Measurements from ENCODE around the gene EPS8L2. TPM values are rescaled to one million over a fixed set of nuclear protein-coding genes. Genes with fewer than 3 reads are reported as not detected.
A peak's percentile ranks its signal among the peaks of the same experiment; 100 is the strongest.

The EPS8L2 gene
- total RNA-seq, 1 donor from 2014 or later, result 155 TPM

- Histone ChIP-seq H3K4me3 (no peak overlapping the region), H3K9me3 (no peaks in the 10 kb centered on the region), H3K36me3 (no peaks in the 10 kb centered on the region), H3K4me1 (peaks cover 8% of the 10 kb centered on the region), H3K27ac (no peak overlapping the region), H3K27me3 (peaks cover 26% of the 10 kb centered on the region)
- TF ChIP-seq CTCF (IDR thresholded peaks at IDR 0.05), result no peak
- intact Hi-C loops (cut with DNase I), result loop anchor here (5.0 to 10.0 kb wide), 2 partner anchors 57 to 165 kb away; no protein-coding TSS in a partner anchor
- ATAC-seq, result no peak
- no peak for DNase-seq
Observed at GRCh38 chr11:719214-720016, 13.4 kb downstream of the EPS8L2 start.

- no peak overlapping the region for H3K27ac ChIP-seq
- H3K9me3 ChIP-seq, result no peaks in the 10 kb centered on the region
- peaks cover 8% of the 10 kb centered on the region for H3K4me1 ChIP-seq
- intact Hi-C loops (cut with DNase I), result loop anchor here (5.0 to 10.0 kb wide), 2 partner anchors 58 to 165 kb away; no protein-coding TSS in a partner anchor
- DNase-seq (no peak), ATAC-seq (no peak)
- H3K4me3 ChIP-seq, result no peak overlapping the region
- H3K27me3 ChIP-seq, result peaks cover 29% of the 10 kb centered on the region
- no peaks in the 10 kb centered on the region for H3K36me3 ChIP-seq
- no peak for TF ChIP-seq CTCF (IDR thresholded peaks at IDR 0.05)
Observed at GRCh38 chr11:720017-720641, 14.1 kb downstream of the EPS8L2 start.

GRCh38 chr11:720642-721246 is 14.7 kb downstream of the EPS8L2 start:
- no peak for TF ChIP-seq CTCF (IDR thresholded peaks at IDR 0.05)
- intact Hi-C loops (cut with DNase I), result loop anchor here (5.0 to 10.0 kb wide), 2 partner anchors 58 to 166 kb away; no protein-coding TSS in a partner anchor
- DNase-seq (no peak), ATAC-seq (no peak)
- no peak overlapping the region for H3K4me3 ChIP-seq
- no peak overlapping the region for H3K27ac ChIP-seq
- H3K9me3 ChIP-seq, result no peaks in the 10 kb centered on the region
- no peaks in the 10 kb centered on the region for H3K36me3 ChIP-seq
- H3K27me3 ChIP-seq, result peaks cover 34% of the 10 kb centered on the region
- H3K4me1 ChIP-seq, result peaks cover 8% of the 10 kb centered on the region

- DNase-seq (no peak), ATAC-seq (no peak)
- H3K4me1 ChIP-seq, result peaks cover 8% of the 10 kb centered on the region
- intact Hi-C loops (cut with DNase I), result loop anchor here (5.0 to 10.0 kb wide), 2 partner anchors 59 to 166 kb away; no protein-coding TSS in a partner anchor
- no peak for TF ChIP-seq CTCF (IDR thresholded peaks at IDR 0.05)
- H3K27me3 ChIP-seq, result peaks cover 34% of the 10 kb centered on the region
- H3K9me3 ChIP-seq, result no peaks in the 10 kb centered on the region
- H3K27ac ChIP-seq, result no peak overlapping the region
- H3K4me3 ChIP-seq, result no peak overlapping the region
- H3K36me3 ChIP-seq, result no peaks in the 10 kb centered on the region
Observed at GRCh38 chr11:721247-721740, 15.3 kb downstream of the EPS8L2 start.

GRCh38 chr11:721741-722345 is 15.8 kb downstream of the EPS8L2 start:
- DNase-seq (peak; percentile 77), ATAC-seq (peak; percentile 32)
- Histone ChIP-seq H3K4me3 (no peak overlapping the region), H3K27ac (no peak overlapping the region), H3K4me1 (peaks cover 14% of the 10 kb centered on the region), H3K9me3 (no peaks in the 10 kb centered on the region), H3K27me3 (peaks cover 34% of the 10 kb centered on the region), H3K36me3 (no peaks in the 10 kb centered on the region)
- TF ChIP-seq CTCF (IDR thresholded peaks at IDR 0.05), result no peak
- intact Hi-C loops (cut with DNase I), result loop anchor here (5.0 to 10.0 kb wide), 2 partner anchors 60 to 167 kb away; no protein-coding TSS in a partner anchor
